ENCODE results near the gene FHIT. TPM values are rescaled to one million over a fixed set of nuclear protein-coding genes. Genes with fewer than 3 reads are reported as not detected.

Gene FHIT
- total and polyA plus RNA-seq, 2 of the 4 experiments (the other 2 are of a cell fraction): 0.07 TPM; not detected in 1

DNA sequence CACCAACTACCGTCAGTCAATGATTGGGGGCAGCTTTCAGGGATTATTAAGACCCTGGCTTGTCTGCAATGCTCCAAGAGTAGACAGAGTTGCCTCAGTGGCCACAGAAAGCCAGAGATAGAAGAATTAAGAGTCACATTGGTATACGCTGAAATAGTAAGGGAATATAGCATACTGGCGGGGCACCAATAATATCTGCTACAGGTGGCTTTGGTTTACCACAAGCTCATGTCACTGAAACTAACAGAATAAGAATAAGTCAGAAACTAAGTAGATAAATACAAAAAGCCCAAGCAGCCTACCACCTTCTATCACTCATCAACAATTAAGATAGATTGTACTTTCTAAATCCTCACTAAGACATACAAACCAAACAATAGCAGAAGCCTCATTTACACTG lies 2.5 kb upstream of the FHIT start:
- TF ChIP-seq, protein P1, sequence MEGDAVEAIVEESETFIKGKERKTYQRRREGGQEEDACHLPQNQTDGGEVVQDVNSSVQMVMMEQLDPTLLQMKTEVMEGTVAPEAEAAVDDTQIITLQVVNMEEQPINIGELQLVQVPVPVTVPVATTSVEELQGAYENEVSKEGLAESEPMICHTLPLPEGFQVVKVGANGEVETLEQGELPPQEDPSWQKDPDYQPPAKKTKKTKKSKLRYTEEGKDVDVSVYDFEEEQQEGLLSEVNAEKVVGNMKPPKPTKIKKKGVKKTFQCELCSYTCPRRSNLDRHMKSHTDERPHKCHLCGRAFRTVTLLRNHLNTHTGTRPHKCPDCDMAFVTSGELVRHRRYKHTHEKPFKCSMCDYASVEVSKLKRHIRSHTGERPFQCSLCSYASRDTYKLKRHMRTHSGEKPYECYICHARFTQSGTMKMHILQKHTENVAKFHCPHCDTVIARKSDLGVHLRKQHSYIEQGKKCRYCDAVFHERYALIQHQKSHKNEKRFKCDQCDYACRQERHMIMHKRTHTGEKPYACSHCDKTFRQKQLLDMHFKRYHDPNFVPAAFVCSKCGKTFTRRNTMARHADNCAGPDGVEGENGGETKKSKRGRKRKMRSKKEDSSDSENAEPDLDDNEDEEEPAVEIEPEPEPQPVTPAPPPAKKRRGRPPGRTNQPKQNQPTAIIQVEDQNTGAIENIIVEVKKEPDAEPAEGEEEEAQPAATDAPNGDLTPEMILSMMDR (conservative IDR thresholded peaks at IDR 0.05; ENCODE audit: low read depth, low read length): no peak
- TF ChIP-seq MAZ (IDR thresholded peaks at IDR 0.05; ENCODE audit: borderline replicate concordance, low read depth, low read length) (no peak), RFX5 (IDR thresholded peaks at IDR 0.05; ENCODE audit: low read depth, low read length) (no peak), BHLHE40 (IDR thresholded peaks at IDR 0.05; ENCODE audit: low read depth, low read length) (no peak)
- BruUV-seq (replicated peaks): no TSS peak

More for the DNA sequence above, 2.5 kb upstream of the FHIT start:
- Histone ChIP-seq H3K9me3 (ENCODE audit: control insufficient read depth, insufficient read depth, low read length) (no peaks in the 10 kb centered on the region), H2BK5ac (ENCODE audit: low read depth, low read length, poor library complexity, severe bottlenecking) (no peak overlapping the region), H2BK120ac (ENCODE audit: low read depth, low read length) (no peak overlapping the region), H3K18ac (ENCODE audit: low read depth, low read length) (no peak overlapping the region), H2BK15ac (ENCODE audit: low read depth, low read length) (no peak overlapping the region), H4K8ac (ENCODE audit: low read depth in 2 of 2, low read length in 2 of 2) (no peak overlapping the region), H3K9ac (ENCODE audit: low read depth, low read length) (no peak overlapping the region), H4K20me1 (ENCODE audit: insufficient read depth, low read length) (no peaks in the 10 kb centered on the region), H3K4me2 (ENCODE audit: low read depth, low read length) (no peak overlapping the region), H3K36me3 (ENCODE audit: control insufficient read depth, insufficient read depth, low read length) (no peaks in the 10 kb centered on the region), H2AK9ac (replicated peaks; ENCODE audit: low read depth, low read length, poor library complexity) (no peak overlapping the region), H3K14ac (replicated peaks; ENCODE audit: low read depth, low read length) (no peak overlapping the region), H3K27me3 (ENCODE audit: control insufficient read depth, insufficient read depth, low read length) (no peaks in the 10 kb centered on the region; the same call in 1 of the 2 replicates), H2BK20ac (ENCODE audit: low read depth, low read length) (no peak overlapping the region), H3K4me3 (ENCODE audit: insufficient read depth, low read depth, low read length) (no peak overlapping the region), H2AK5ac (ENCODE audit: low read depth, low read length) (no peak overlapping the region), H2AFZ (replicated peaks; ENCODE audit: low read length, poor library complexity) (no peak overlapping the region), H3K9me1 (ENCODE audit: insufficient read depth, low read length) (no peaks in the 10 kb centered on the region), H3K4ac (ENCODE audit: low read depth, low read length) (no peak overlapping the region), H3K27ac (ENCODE audit: insufficient read depth, low read length) (no peak overlapping the region), H3K56ac (ENCODE audit: extremely low read depth, insufficient read depth, low read length) (no peak overlapping the region), H3K79me1 (ENCODE audit: low read depth in 1 of 2, low read length in 2 of 2) (no peaks in the 10 kb centered on the region), H3K23ac (ENCODE audit: low read depth, low read length) (no peak overlapping the region), H4K91ac (ENCODE audit: insufficient read depth, low read depth, low read length) (no peak overlapping the region), H4K5ac (ENCODE audit: low read depth, low read length) (no peak overlapping the region), H3K4me1 (ENCODE audit: control insufficient read depth, insufficient read depth, low read length) (no peaks in the 10 kb centered on the region)
- intact Hi-C loops (cut with micrococcal nuclease) (no loop called here), in situ Hi-C loops (cut with MboI; ENCODE audit: low sequenced_read_pairs) (no loop called here), dilution Hi-C loops (cut with HindIII; ENCODE audit: low sequenced_read_pairs, unreplicated experiment) (no loop called here)
- no peak for ATAC-seq (ENCODE audit: low read depth)
- CTCF ChIA-PET: no interaction called here
- POLR2A ChIA-PET (ENCODE audit: unreplicated experiment): no interaction called here
- WGBS, 2 experiments (ENCODE audit: extremely low coverage in 2 of 2, insufficient read length in 1 of 2): 92% methylated on average over 2 of the region's 3 CpGs; no CpG with 5 or more reads in 1 of the 2 experiments
- DNase-seq: no peak
